Activated CD4-positive, alpha-beta memory T cell treated with anti-CD3 and anti-CD28 coated beads for 36 hours (primary cell): ENCODE data around the gene MELK. TPM values are rescaled to one million over a fixed set of nuclear protein-coding genes. Genes with fewer than 3 reads are reported as not detected.
A peak's percentile ranks its signal among the peaks of the same experiment; 100 is the strongest.
"Not testable (repeated sequence)": the region's sequence is repeated elsewhere in the genome, so short reads cannot be mapped to it uniquely, and the experiment has no call there.

Experiments used
- CTCF ChIA-PET: fragments of 350-600 bp; sonication (Branson Sonifier 250); formaldehyde crosslinking; loops from one replicate; lab custom pipeline; 2021; ENCODE audit warnings: antibody characterized with exemption, inconsistent platforms; lab: Charles Lee
- POLR2A ChIA-PET: fragments of 350-600 bp; sonication (Branson Sonifier 250); formaldehyde crosslinking; loops from one replicate; lab custom pipeline; 2021; ENCODE audit warnings: antibody characterized with exemption; lab: Charles Lee
- DNase-seq: peaks from one replicate; pipeline ENCODE4 v3.0.0-alpha.2; 2020
- H3K27ac Mint-ChIP-seq: one replicate; pipeline ENCODE4 v1.8.0; 2021; ENCODE audit warnings: mixed read lengths
- H3K27me3 Mint-ChIP-seq: one replicate; pipeline ENCODE4 v1.8.0; 2021; ENCODE audit warnings: mixed read lengths
- H3K36me3 Mint-ChIP-seq: one replicate; pipeline ENCODE4 v1.8.0; 2021; ENCODE audit warnings: mixed read lengths
- H3K4me1 Mint-ChIP-seq: one replicate; pipeline ENCODE4 v1.8.0; 2021; ENCODE audit warnings: low read depth, mixed read lengths
- H3K4me3 Mint-ChIP-seq: one replicate; pipeline ENCODE4 v1.8.0; 2021; ENCODE audit warnings: mild to moderate bottlenecking, mixed read lengths
- H3K9me3 Mint-ChIP-seq: one replicate; pipeline ENCODE4 v1.8.0; 2021; ENCODE audit warnings: mixed read lengths
- intact Hi-C: fragments of 100-400 bp; cut with micrococcal nuclease; formaldehyde crosslinking; loops from one replicate; pipeline ENCODE4 v1.15.1; 2023
- total RNA-seq, 2 experiments: library from RNA; stranded (reverse); gene quantifications; one replicate each; pipeline ENCODE4 v1.2.3, GENCODE V29; 2021

Gene MELK
- total RNA-seq, 2 experiments from 2014 or later, result 68.4 to 69.6 TPM

DNA sequence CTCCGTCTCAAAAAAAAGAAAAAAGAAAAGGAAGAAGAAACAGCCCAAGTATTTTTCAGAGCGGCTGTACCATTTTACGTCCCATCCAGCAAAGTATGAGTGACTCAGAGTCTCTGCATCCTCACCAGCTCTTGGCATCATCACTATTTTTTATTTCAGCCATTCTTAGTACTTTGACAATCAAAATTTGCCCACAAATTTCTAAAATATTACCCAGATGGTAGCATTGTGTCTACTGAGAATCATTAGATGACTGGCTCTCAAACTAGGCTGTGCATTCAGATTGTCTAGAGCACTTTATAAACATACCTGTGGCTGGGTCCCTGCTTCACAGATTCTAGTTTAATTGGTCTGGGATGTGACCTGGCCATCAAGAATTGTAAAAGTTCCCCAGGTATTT lies 21.6 kb upstream of the MELK start:
- ChIA-PET CTCF (interaction anchor here (12.1 kb wide), 1 partner anchor 146 kb away, joined by 342 read pairs; no protein-coding TSS in a partner anchor), POLR2A (no interaction called here)
- Mint-ChIP-seq H3K4me3 (no peak overlapping the region), H3K36me3 (no peaks in the 10 kb centered on the region), H3K27me3 (peaks cover 4% of the 10 kb centered on the region), H3K27ac (no peak overlapping the region), H3K9me3 (no peaks in the 10 kb centered on the region), H3K4me1 (no peaks in the 10 kb centered on the region)
- intact Hi-C loops, result loop anchor here (10.0 kb wide), 1 partner anchor 46 kb away; no protein-coding TSS in a partner anchor
- DNase-seq, result no peak

DNA sequence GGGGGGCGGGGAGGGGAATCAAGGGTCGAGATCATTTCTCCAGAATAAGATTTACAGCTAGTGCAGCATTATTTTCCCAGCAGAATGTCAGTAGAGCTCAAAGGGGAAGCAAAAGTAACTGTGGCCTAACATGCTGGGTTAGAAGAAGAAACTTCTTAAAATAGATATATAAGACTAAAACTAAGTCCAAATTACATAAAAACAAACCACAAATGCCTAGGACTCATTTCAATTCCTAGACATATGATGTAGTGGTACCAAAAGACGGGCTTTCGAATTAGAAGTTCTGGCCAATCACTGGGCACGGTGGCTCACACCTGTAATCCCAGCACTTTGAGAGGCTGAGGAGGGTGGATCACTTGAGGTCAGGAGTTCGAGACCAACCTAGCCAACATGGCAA lies 20.8 kb upstream of the MELK start:
- intact Hi-C loops, result loop anchor here (10.0 kb wide), 1 partner anchor 47 kb away; no protein-coding TSS in a partner anchor
- ChIA-PET POLR2A (no interaction called here), CTCF (interaction anchor here (12.1 kb wide), 1 partner anchor 147 kb away, joined by 342 read pairs; no protein-coding TSS in a partner anchor)
- Mint-ChIP-seq H3K27ac (no peak overlapping the region), H3K4me1 (no peaks in the 10 kb centered on the region), H3K36me3 (no peaks in the 10 kb centered on the region), H3K9me3 (no peaks in the 10 kb centered on the region), H3K4me3 (no peak overlapping the region), H3K27me3 (peaks cover 4% of the 10 kb centered on the region)
- DNase-seq, result no peak

DNA sequence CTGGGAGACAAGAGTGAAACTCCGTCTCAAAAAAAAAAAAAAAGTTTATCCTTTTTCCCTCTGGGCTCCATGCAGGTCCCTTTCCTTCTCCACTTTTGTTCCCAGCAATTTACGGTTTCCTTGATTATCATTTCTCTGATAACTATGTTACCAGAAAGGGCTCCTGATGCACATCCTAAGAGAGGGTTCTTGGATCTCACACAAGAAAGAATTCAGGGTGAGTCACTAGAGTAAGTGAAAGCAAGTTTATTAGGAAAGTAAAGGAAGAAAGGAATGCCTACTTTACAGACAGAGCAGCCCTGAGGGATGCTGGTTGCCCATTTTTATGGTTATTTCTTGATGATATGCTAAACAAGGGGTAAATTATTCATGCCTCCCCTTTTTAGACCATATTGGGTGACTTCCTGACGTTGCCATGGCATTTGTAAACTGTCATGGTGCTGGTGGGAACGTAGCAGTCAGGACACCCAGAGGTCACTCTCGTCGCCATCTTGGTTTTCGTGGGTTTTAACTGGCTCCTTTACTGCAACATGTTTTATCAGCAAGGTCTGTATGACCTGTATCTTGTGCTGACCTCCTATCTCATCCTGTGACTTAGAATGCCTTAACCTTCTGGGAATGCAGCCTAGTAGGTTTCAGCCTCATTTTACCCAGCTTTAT lies 13.5 kb upstream of the MELK start:
- no peaks in the 10 kb centered on the region for H3K36me3 Mint-ChIP-seq
- no peaks in the 10 kb centered on the region for H3K4me1 Mint-ChIP-seq
- no peak for DNase-seq
- no peak overlapping the region for H3K27ac Mint-ChIP-seq
- H3K4me3 Mint-ChIP-seq, result no peak overlapping the region
- intact Hi-C loops, result loop anchor here (5.0 to 10.0 kb wide), 3 partner anchors 54 to 217 kb away; no protein-coding TSS in a partner anchor
- POLR2A ChIA-PET, result no interaction called here
- H3K9me3 Mint-ChIP-seq, result no peaks in the 10 kb centered on the region
- no peaks in the 10 kb centered on the region for H3K27me3 Mint-ChIP-seq
- CTCF ChIA-PET, result interaction anchor here (1.6 to 12.1 kb wide), 2 partner anchors 109 to 154 kb away, joined by 3 to 342 read pairs; no protein-coding TSS in a partner anchor

DNA sequence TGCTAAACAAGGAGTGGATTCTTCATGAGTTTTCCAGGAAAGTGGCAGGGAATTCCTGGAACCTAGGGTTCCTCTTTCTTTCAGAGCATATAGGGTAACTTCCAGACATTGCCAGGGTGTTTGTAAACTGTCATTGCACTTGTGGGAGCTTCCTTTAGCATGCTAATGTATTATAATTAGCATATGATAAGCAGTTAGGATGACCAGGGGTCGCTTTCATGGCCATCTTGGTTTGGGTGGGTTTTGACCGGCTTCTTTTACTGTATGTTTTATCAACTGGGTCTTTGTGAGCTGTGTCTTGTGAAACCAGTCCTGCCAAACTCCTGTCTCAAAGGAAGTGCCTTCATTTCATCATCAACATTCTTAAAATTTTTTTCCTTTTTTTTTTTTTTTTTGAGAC lies 11.9 kb upstream of the MELK start:
- H3K4me1 Mint-ChIP-seq, result no peaks in the 10 kb centered on the region
- H3K9me3 Mint-ChIP-seq, result no peaks in the 10 kb centered on the region
- CTCF ChIA-PET, result interaction anchor here (1.2 to 12.1 kb wide), 3 partner anchors 8 to 155 kb away, joined by 3 to 342 read pairs (median 3); no protein-coding TSS in a partner anchor
- DNase-seq, result no peak
- H3K36me3 Mint-ChIP-seq, result no peaks in the 10 kb centered on the region
- H3K4me3 Mint-ChIP-seq, result no peak overlapping the region
- no peak overlapping the region for H3K27ac Mint-ChIP-seq
- POLR2A ChIA-PET, result no interaction called here
- H3K27me3 Mint-ChIP-seq, result no peaks in the 10 kb centered on the region
- intact Hi-C loops, result no loop called here

DNA sequence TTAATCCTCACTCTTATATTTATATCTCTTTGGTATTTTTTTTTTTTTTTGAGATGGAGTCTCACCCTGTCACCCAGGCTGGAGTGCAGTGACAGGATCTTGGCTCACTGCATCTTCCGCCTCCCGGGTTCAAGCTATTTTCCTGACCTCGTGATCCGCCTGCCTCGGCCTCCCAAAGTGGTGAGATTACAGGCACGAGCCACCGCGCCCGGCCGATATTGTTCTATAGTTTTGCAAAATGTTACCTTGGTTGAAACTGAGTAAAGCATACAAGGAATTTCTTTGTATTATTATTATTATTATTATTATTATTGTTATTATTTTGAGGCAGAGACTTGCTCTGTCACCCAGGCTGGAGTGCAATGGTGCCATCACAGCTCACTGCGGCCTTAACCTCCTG lies 9.9 kb upstream of the MELK start:
- H3K4me3 Mint-ChIP-seq, H3K36me3 Mint-ChIP-seq, H3K27ac Mint-ChIP-seq, H3K27me3 Mint-ChIP-seq, DNase-seq, POLR2A ChIA-PET, H3K9me3 Mint-ChIP-seq, H3K4me1 Mint-ChIP-seq, intact Hi-C loops: not testable (repeated sequence)
- CTCF ChIA-PET, result interaction anchor here (2.6 kb wide), 1 partner anchor 156 kb away, joined by 18 read pairs; no protein-coding TSS in a partner anchor

DNA sequence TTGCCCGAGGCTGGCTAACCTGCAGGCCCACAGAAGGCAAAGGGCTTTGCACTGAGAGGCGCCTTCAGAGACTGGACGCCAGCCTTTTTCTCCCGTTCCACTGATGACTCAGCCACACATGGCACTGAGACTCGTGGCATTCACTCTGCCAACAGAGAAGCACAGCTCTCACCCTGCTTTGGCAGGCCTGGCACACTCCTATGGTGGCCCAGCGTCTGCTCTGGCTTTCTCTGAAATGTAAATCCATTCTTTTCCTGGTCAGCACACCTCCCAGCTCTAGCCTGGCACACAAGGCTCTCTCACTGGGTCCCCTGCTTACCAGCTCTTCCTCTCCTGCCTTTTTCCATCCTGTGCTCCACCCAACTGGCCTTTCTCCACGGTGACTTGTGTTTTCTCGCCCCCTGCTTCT lies 5.9 kb upstream of the MELK start:
- Mint-ChIP-seq H3K27ac (no peak overlapping the region), H3K27me3 (no peaks in the 10 kb centered on the region), H3K4me3 (no peak overlapping the region), H3K9me3 (no peaks in the 10 kb centered on the region), H3K4me1 (no peaks in the 10 kb centered on the region), H3K36me3 (no peaks in the 10 kb centered on the region)
- DNase-seq, result no peak
- intact Hi-C loops, result no loop called here
- CTCF ChIA-PET, result interaction anchor here (0.6 to 1.4 kb wide), 5 partner anchors 10 to 148 kb away, joined by 3 to 5 read pairs (median 3); no protein-coding TSS in a partner anchor
- POLR2A ChIA-PET, result no interaction called here

DNA sequence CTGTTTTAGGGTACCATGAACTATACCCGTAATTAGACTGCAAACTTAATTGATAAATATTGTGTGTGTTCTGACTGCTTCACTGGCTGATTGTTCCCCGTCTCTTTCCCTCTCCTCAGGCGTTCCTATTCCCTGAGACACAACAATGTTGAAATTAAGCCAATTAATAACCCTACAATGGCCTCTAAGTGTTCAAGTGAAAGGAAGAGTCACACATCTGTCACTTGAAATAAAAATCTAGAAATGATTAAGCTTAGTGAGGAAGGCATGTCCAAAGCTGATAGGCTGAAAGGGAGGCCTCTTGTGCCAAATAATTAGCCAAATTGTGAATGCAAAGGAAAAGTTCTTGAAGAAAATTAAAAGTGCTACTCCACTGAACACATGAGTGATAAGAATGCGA lies 4.0 kb upstream of the MELK start:
- H3K27me3 Mint-ChIP-seq, POLR2A ChIA-PET, H3K27ac Mint-ChIP-seq, H3K4me1 Mint-ChIP-seq, H3K4me3 Mint-ChIP-seq, DNase-seq, H3K9me3 Mint-ChIP-seq, intact Hi-C loops, H3K36me3 Mint-ChIP-seq: not testable (repeated sequence)
- CTCF ChIA-PET, result interaction anchor here (0.5 to 1.5 kb wide), 3 partner anchors 8 to 113 kb away, joined by 3 read pairs; no protein-coding TSS in a partner anchor

DNA sequence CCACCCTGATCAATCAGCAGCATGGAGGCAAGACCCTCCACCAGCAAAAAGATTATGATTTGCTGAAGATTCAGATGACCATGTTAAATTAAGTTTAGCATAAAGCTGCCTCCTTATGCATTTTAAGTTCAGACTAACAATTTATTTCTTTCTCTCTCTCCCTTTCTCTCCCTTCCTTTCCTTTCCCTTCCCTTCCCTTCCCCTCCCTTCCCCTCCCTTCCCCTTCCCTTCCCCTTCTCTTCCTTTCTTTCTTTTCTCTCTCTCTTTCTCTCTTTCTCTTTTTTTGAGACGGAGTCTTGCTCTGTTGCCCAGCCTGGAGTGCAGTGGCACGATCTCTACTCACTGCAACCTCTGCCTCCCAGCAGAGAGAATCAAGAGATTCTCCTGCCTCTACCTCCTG lies 1.4 kb upstream of the MELK start:
- POLR2A ChIA-PET, result no interaction called here
- no peak overlapping the region for H3K27ac Mint-ChIP-seq
- intact Hi-C loops, result loop anchor here (5.0 to 10.0 kb wide), 2 partner anchors 379 to 1183 kb away; partner anchors contain the start of genes CLTA and TRMT10B

DNA sequence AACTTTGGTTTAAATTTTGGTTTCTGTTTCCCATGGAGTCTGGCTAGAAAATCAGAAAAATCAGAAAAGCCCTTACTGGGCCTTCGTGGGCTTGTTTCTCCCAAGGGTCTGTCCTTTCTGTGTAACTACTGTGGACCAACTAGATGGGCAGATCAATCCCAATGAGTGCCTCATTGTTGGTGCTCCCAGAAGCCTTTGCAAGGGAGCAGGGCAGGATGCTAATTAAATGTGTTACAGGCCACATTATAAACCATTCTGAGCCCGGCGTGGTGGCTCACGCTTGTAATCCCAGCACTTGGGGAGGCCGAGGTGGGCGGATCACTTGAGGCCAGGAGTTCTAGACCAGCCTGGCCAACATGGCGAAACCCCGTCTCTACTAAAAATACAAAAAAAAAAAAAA lies 1.4 kb downstream of the MELK start:
- H3K4me3 Mint-ChIP-seq, result peak overlapping the region; percentile 92
- ChIA-PET POLR2A (interaction anchor here (0.6 kb wide), 1 partner anchor 120 kb away, joined by 3 read pairs; no protein-coding TSS in a partner anchor), CTCF (interaction anchor here (1.1 kb wide), 1 partner anchor 167 kb away, joined by 5 read pairs; no protein-coding TSS in a partner anchor)
- intact Hi-C loops, result loop anchor here (5.0 to 10.0 kb wide), 2 partner anchors 382 to 1181 kb away; partner anchors contain the start of genes CLTA and TRMT10B
- H3K36me3 Mint-ChIP-seq, result peaks cover 36% of the 10 kb centered on the region
- DNase-seq, H3K27me3 Mint-ChIP-seq, H3K9me3 Mint-ChIP-seq: not testable (repeated sequence)
- peaks cover 35% of the 10 kb centered on the region for H3K4me1 Mint-ChIP-seq
- H3K27ac Mint-ChIP-seq, result peak overlapping the region; percentile 80

More for the DNA sequence above, 1.4 kb upstream of the MELK start:
- no peak for DNase-seq
- no peaks in the 10 kb centered on the region for H3K27me3 Mint-ChIP-seq
- H3K36me3 Mint-ChIP-seq, result peaks cover 27% of the 10 kb centered on the region
- H3K4me1 Mint-ChIP-seq, result peaks cover 26% of the 10 kb centered on the region
- CTCF ChIA-PET, result interaction anchor here (2.3 kb wide), 1 partner anchor 164 kb away, joined by 12 read pairs; no protein-coding TSS in a partner anchor
- H3K9me3 Mint-ChIP-seq, result no peaks in the 10 kb centered on the region
- no peak overlapping the region for H3K4me3 Mint-ChIP-seq

DNA sequence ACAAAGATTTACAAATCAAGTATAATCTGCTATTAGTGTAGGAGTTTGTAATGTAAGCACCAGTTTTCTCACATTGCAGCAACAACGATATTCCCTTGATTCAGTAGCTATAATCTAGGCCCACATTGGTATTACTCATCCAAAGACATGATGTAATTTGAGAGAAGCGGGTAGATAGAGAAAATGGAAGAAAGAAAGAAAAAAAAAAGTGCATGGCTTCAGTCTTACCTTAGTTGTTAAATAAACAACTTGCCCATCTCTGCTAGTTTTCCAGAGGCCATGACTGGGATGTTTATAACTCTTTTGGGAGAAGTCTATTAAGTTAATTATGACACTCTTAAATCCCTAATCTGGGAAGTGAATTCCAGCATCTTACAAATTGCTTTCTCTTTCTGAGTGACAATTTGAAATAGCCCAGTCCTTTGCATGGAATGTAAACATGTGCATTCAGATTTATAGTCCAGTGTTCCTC lies 2.8 kb downstream of the MELK start:
- intact Hi-C loops, result loop anchor here (10.0 kb wide), 1 partner anchor 1179 kb away; the partner anchor contains the start of gene TRMT10B
- Mint-ChIP-seq H3K4me1 (peaks cover 37% of the 10 kb centered on the region), H3K36me3 (peaks cover 40% of the 10 kb centered on the region), H3K27me3 (no peaks in the 10 kb centered on the region), H3K27ac (peak overlapping the region; percentile 31), H3K4me3 (peak overlapping the region; percentile 51), H3K9me3 (no peaks in the 10 kb centered on the region)
- ChIA-PET CTCF (interaction anchor here (1.0 kb wide), 1 partner anchor 168 kb away, joined by 8 read pairs; no protein-coding TSS in a partner anchor), POLR2A (no interaction called here)
- DNase-seq, result no peak

DNA sequence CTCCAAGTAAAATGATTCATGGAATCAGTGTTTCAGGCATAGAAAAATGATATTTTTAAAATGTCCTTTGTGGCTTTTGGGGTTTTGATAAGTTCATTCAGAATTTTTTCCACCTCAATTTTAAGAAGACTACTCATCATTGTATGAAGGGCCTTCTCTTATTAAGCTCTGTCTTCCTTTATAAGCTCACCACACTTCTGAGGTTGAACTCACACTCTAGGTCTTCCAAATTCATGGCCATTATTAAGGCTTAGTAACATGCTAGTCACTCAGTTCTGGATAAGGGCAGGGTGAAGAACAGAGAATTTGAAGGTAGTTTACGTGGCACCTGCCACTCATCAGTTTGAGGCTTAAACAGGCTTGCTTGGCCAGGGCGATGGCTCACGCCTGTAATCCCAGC lies 4.2 kb downstream of the MELK start:
- POLR2A ChIA-PET, result no interaction called here
- Mint-ChIP-seq H3K27me3 (no peaks in the 10 kb centered on the region), H3K36me3 (peaks cover 47% of the 10 kb centered on the region), H3K4me3 (no peak overlapping the region), H3K4me1 (peaks cover 37% of the 10 kb centered on the region), H3K9me3 (no peaks in the 10 kb centered on the region), H3K27ac (no peak overlapping the region)
- no peak for DNase-seq
- intact Hi-C loops, result loop anchor here (10.0 kb wide), 1 partner anchor 1178 kb away; the partner anchor contains the start of gene TRMT10B
- CTCF ChIA-PET, result interaction anchor here (0.9 to 1.0 kb wide), 2 partner anchors 152 to 169 kb away, joined by 3 to 4 read pairs; no protein-coding TSS in a partner anchor
